ENCODE data around the gene EXOC3L2. TPM values are rescaled to one million over a fixed set of nuclear protein-coding genes. Genes with fewer than 3 reads are reported as not detected.

The EXOC3L2 gene
- total RNA-seq, 1 donor: 0.54 TPM

GRCh38 chr19:45184115-45184514, 61.1 kb downstream of the EXOC3L2 start:
- no peak for DNase-seq (ENCODE audit: low read depth in 2 of 3, low spot score in 2 of 3)

GRCh38 chr19:45182758-45183157, 62.4 kb downstream of the EXOC3L2 start:
- DNase-seq (ENCODE audit: low read depth in 2 of 3, low spot score in 2 of 3): no peak

GRCh38 chr19:45180936-45181335, 64.3 kb downstream of the EXOC3L2 start:
- no peak for DNase-seq (ENCODE audit: low read depth in 2 of 3, low spot score in 2 of 3)

- DNase-seq (ENCODE audit: low read depth in 2 of 3, low spot score in 2 of 3): no peak
Observed at GRCh38 chr19:45179892-45180370, 65.3 kb downstream of the EXOC3L2 start.

GRCh38 chr19:45179072-45179891, 65.9 kb downstream of the EXOC3L2 start:
- DNase-seq (ENCODE audit: low read depth in 2 of 3, low spot score in 2 of 3): peak in 2 of 3 donors; percentile 41 to 44

GRCh38 chr19:45178262-45179071, 66.7 kb downstream of the EXOC3L2 start, which contains the start of gene BLOC1S3:
BLOC1S3 (plus strand) TSS chr19:45178784; CDS start chr19:45179297, 513 bp downstream.
- peak; percentile 98 to 100 (median 100) for DNase-seq (ENCODE audit: low read depth in 2 of 3, low spot score in 2 of 3)

- no peak for DNase-seq (ENCODE audit: low read depth in 2 of 3, low spot score in 2 of 3)
Observed at GRCh38 chr19:45177817-45178261, 67.4 kb downstream of the EXOC3L2 start, which contains the start of gene TRAPPC6A. TRAPPC6A (minus strand) TSS chr19:45178237; CDS start chr19:45178218, 19 bp downstream.

GRCh38 chr19:45175515-45176345, 69.5 kb downstream of the EXOC3L2 start:
- no peak for DNase-seq (ENCODE audit: low read depth in 2 of 3, low spot score in 2 of 3)

- no peak for DNase-seq (ENCODE audit: low read depth in 2 of 3, low spot score in 2 of 3)
Observed at GRCh38 chr19:45173816-45174215, 71.4 kb downstream of the EXOC3L2 start.

- DNase-seq (ENCODE audit: low read depth in 2 of 3, low spot score in 2 of 3): no peak
Observed at GRCh38 chr19:45172611-45173208, 72.5 kb downstream of the EXOC3L2 start.

GRCh38 chr19:45172173-45172572, 73.0 kb downstream of the EXOC3L2 start:
- DNase-seq (ENCODE audit: low read depth in 2 of 3, low spot score in 2 of 3): no peak

GRCh38 chr19:45171211-45171623, 74.0 kb downstream of the EXOC3L2 start:
- DNase-seq (ENCODE audit: low read depth in 2 of 3, low spot score in 2 of 3): peak in 2 of 3 donors; percentile 24 to 71

- DNase-seq (ENCODE audit: low read depth in 2 of 3, low spot score in 2 of 3): no peak
Observed at GRCh38 chr19:45170146-45171106, 74.8 kb downstream of the EXOC3L2 start.

GRCh38 chr19:45169602-45170001, 75.6 kb downstream of the EXOC3L2 start:
- DNase-seq (ENCODE audit: low read depth in 2 of 3, low spot score in 2 of 3): no peak

- DNase-seq (ENCODE audit: low read depth in 2 of 3, low spot score in 2 of 3): no peak
Observed at GRCh38 chr19:45168767-45169351, 76.3 kb downstream of the EXOC3L2 start.

- no peak for DNase-seq (ENCODE audit: low read depth in 2 of 3, low spot score in 2 of 3)
Observed at GRCh38 chr19:45166723-45167252, 78.4 kb downstream of the EXOC3L2 start.

GRCh38 chr19:45164577-45165335, 80.5 kb downstream of the EXOC3L2 start:
- peak; percentile 22 to 76 (median 70) for DNase-seq (ENCODE audit: low read depth in 2 of 3, low spot score in 2 of 3)

All from hematopoietic multipotent progenitor cell (in vitro differentiated cells).